GM21360 (cell line): ENCODE results near the gene DSE.

Experiments used
- ATAC-seq: cut with Tn5 transposase; IDR thresholded peaks from one replicate; pipeline ENCODE4 v1.9.1; 2021; ENCODE audit warnings: mild to moderate bottlenecking, moderate library complexity; ENCODE audit not compliant: unreplicated experiment

DSE gene

GRCh38 chr6:116385921-116386320, 15.2 kb downstream of the DSE start:
- ATAC-seq, result no peak

DNA sequence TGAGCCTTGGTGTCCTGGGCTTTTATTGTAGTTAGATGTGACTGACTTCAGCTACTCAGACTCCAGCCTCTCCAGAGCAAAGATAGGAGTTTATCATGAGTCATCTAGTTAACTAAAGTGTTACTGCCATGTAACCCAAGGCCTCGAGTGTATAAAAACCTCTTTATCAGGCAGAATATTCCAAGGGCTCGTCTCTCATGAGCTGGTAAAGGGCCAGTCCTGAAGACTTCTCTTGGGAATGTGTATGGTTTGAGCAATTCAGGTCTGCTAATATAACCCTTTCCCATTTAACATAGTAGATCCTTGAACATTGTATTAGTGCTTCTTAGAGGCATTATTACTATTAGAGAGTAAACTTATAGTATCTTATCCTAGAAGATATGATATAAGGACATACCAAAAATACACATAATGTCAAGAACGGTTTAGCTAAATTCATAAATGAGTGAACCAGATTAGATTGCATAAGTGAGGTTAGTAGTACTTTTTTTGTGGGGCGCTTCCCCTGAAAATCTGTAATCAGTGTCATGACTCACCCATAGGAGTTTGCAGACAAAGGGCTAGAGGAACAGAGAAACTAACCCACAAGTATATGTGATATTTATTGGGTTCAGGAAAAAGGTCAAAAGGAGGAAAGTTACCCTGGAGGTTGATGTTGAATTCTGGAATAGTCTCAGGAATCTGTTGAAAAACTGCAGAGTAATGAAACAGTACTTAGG, 16.0 kb downstream of the DSE start:
- ATAC-seq, result peak; percentile 40

DNA sequence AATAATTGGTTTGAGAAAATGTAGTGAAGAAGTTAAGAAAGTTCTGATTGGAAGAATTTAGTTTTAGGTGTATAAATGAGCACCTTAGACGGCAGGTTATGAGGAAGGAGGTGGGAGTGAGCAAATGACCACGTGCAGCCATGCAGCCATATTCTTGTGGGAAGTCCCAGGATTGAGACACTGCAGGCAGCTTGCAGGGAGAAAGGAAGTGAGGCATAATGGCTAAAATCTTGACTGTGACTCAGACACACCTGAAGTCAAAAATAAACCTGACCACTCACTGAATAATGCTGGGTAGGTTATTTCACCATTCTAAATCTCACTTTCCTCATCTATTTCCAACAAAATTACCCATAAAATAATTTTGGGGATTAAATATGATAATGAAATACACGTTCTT, 16.6 kb downstream of the DSE start:
- ATAC-seq, result peak; percentile 67

DNA sequence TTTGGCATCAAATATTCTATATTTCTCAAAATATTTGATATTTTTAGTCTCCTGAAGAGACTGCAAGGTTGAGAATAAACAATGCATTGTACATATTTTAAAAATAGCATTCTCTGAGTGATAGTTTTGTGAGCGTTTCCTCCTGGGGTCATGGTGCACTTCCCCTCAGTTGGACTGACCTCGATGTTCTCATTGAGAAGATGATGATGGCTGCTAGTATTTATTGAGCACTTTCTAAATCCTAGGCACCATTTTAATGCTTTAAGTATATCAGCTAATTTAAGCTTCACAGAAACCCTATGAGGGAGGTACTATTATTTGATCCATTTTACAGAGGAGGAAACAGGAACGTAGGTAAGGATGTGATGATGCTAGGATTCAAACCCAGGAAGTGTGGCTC, 18.2 kb downstream of the DSE start:
- no peak for ATAC-seq

DNA sequence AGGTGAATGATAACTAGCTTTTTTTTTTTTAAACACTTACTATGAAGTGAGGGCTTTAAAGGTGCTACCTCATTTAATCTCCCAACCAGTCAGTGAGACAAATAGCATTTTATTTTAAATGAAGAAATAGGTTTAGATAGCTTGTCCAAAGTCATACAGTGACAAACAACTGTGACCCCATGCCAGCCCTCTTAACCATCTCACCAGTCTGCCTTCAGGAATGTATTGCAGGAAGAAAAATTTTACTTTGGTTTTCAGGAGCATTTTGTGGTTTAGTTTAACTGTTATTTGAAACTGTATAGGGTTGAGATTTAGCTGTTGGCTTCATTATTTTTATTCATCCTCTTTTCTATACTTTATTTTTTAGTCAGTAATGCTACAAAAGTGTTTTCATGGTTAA, 18.6 kb downstream of the DSE start:
- no peak for ATAC-seq

GRCh38 chr6:116390581-116390980, 19.8 kb downstream of the DSE start:
- ATAC-seq, result peak; percentile 30

GRCh38 chr6:116392132-116393013, 21.6 kb downstream of the DSE start:
- no peak for ATAC-seq

DNA sequence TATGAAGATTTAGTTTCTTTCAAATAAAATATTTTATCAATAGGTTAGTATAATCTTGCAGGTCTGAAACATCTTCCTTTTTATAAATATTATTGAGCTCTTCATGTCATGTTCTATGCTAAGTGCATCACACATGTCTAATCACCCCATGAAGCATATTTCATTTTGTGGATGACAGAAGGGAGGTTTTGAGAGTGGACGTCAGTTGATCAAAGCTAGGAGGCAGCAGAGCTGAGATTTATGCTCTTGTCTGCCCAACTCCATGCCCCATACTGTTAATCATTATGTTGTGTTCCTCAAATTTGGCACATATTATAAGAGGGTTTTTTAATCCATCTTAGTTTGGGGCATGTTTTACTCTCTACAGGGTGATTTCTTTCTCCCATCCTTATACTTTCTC, 22.7 kb downstream of the DSE start:
- no peak for ATAC-seq

DNA sequence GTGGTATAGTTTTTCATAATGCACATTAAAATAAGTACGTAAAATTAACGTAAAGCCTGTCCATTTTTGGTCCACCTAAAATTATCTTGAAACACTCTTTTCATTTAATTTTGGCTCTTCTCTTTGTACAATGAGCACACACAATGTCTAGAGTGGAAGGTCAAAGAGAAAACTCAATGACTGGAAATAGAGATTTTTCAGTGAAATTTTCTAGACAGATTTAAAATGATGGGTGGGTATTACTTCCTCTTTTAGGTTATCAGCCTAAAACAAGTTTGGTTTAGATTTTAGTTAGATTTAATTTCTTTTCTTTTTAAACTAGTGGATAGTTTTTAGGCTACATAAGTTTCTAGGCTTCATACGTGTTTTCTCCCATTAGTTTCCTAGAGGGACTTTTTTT, 24.9 kb downstream of the DSE start:
- ATAC-seq, result no peak

- no peak for ATAC-seq
Observed at GRCh38 chr6:116396441-116396840, 25.7 kb downstream of the DSE start.

- no peak for ATAC-seq
Observed at GRCh38 chr6:116397914-116398313, 27.2 kb downstream of the DSE start.

DNA sequence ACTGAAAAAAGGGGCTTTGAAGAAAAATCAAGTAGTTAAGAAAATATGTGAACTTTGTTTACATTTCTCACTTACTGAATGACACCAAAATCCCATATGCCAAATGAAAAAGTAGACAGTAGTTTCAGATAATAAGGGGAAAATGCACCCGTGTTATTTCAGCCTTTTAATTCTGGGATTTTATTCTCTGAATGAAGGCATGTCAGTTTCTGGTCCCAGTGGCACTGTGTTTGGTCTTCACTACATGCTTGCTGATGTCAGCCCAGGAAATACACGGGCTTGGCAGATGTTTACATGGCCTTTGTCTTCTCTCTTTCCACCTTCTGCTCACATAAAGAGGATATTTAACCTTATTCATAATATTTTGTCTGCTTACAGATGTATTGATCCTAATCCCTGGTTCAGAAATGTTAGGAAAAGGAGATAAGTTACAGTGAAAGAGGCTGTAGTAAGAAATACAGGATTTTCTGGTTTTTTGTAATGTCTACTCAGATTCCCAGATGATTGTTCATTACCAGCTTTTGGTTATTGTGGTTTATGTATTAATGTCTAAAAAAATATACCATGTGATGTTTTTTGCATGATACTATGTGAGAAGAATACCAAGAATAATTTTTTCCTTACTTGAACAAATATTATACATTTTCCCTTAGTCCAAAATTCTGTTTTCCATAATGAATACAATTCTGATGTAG, 27.7 kb downstream of the DSE start:
- ATAC-seq, result no peak

- no peak for ATAC-seq
Observed at GRCh38 chr6:116399287-116399686, 28.5 kb downstream of the DSE start.

- no peak for ATAC-seq
Observed at GRCh38 chr6:116400328-116400727, 29.6 kb downstream of the DSE start.

GRCh38 chr6:116402108-116402937, 31.6 kb downstream of the DSE start:
- no peak for ATAC-seq

DNA sequence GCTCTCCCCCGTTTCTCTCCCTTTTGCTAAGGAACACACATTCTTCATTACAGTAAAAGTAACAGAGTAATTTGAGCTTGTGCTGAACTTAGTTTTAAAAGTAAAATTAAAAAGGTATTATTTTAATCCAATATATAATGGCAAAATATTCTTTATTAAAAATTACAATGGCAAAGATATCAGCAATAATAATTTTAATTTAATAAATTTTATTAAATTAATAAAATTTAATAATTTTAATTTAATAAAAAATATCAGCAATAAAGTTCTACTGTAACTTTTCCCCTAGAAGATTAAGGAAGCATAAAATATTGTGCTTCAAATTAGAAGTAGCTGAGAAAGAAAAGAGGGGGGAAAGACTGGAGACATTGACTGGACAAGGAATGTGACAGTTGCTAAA, 32.5 kb downstream of the DSE start:
- ATAC-seq, result no peak

DNA sequence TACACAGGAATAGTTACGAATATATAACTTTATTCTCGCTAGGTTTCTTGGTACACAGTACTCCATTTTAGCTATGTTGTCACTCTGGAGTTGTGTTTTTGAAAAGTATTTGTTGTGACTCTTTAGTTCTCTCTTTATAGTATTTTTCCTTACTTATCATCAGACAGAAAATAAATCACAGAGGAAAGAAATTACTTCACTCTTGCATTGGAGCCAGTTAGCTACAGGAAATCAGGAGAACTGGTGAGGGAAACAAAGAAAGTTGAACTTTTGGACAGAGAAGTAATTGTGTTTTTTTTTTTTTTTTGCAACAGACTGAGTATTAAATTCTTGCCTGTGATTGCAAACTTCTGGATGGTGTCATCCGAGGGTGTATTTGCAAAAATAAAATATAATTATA, 33.9 kb downstream of the DSE start:
- ATAC-seq, result no peak

DNA sequence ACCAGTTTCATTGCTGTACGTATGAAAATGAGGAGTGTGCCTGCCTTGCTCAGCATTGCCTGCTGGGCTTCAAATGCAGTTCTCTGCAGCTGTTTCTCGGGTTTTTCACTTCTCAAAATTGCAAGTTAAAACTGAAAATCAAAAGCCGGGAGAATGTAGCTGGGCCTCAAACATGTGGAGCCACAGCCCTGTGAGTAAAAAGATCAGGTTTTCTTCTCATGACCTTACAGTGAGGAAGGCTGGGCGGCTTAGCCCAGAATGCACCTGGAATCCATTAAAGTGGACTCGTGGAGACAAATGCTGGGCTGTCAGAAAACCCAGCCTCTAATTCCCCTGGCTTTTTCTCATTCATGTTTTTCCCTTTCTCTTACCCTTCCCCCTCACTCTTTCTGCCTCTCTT, 34.4 kb downstream of the DSE start:
- ATAC-seq, result peak; percentile 74

DNA sequence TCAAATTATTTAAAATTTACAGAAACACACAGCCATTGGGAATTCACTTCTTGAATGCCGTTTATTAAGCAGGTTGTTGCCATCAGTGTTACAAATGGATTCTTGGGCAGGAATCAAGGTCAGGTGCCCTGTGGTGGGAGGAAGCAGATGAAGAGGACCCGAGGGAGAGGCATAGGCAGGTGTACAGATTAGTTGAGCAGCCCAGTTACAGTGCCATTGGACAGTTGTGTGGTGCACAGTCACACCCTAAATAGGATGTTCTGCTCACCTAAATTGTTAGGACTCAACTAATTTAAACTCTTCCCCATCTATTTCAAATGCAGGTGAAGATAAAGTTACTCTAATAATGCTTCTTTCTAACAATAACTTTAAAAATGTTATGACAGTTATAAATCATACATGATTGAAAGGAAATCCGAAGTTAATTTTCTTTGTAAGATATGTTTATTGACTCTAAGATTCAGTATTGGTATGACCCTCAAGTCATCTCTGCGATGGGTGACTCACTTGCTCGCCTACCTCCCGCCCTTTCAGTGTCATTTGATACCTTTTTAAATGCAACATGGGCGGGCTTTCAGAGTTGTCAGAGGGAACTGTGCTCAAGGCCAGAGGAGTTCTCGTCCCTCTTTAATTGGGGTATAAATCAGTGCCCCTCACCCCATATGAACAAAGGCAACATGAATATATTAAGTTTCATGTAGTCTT, 35.1 kb downstream of the DSE start:
- no peak for ATAC-seq

- no peak for ATAC-seq
Observed at GRCh38 chr6:116406678-116407345, 36.1 kb downstream of the DSE start.
